IPS DF 4.7 (cell line): ENCODE measurements around the gene PAPSS1.

Source experiments
- DNase-seq: peaks from one replicate; pipeline ENCODE4 v3.0.0-alpha.2; 2013; ENCODE audit warnings: low spot score; ENCODE audit errors: extremely low read depth

Gene PAPSS1

DNA sequence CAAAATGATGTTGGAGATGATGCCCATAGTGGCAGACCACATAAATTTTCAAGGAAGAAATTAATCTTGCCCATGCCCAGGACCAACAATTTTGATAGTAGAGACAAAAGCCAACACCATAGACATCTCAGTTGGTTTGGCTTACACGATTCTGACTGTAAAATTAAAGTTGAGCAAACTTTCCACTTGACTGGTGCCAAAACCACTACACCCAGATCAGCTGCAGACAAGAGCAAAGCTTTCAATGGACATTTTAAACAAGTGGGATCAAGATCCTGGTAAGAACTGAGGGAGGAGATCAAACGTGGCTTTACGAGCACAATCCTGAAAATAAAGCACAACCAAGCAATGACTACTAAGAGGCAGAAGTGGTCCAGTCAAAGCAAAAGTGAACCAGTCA, 90.7 kb downstream of the PAPSS1 start:
- DNase-seq, result no peak

DNA sequence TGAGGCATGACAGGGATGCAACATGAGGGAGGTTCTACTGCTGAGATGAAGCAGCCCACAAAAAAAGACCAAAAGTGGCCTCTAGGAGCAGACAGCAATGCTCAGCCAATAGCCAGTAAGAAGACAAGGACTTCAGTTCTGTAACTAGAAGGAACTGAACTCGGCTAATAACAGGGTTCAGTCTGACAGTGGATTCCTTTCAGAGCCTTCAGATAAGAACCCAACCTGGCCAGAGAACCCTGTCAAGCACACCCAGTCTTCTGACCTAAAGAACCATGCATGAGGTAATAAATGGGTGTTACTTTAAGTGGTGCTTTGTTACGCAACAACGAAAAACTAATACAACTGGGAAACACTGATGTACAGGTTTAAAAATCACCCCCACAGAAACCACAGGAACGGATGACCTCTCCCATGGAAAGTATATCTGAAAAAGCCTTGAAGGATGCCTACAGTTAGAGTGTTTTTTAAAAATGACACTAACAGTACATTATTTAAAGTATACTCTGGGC, 94.6 kb downstream of the PAPSS1 start:
- no peak for DNase-seq

DNA sequence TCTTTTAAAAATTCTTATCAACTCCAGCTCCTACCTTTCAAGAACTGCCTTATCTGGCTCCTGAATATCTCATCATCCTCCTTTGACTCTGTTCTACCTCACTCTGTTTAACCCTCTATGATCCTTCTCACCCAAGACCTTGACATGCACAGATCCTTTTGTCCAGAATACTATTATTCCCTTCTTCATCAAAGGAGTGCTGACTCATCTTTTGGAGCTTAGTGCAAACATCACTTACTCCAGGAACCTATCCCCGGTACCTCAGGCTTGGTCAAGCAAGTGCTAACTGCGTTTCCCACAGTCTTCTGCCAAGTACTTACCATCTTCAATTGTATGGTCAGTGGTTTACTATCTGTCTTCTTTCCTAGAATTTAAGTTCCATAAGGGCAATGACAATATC, 96.0 kb downstream of the PAPSS1 start:
- no peak for DNase-seq

DNA sequence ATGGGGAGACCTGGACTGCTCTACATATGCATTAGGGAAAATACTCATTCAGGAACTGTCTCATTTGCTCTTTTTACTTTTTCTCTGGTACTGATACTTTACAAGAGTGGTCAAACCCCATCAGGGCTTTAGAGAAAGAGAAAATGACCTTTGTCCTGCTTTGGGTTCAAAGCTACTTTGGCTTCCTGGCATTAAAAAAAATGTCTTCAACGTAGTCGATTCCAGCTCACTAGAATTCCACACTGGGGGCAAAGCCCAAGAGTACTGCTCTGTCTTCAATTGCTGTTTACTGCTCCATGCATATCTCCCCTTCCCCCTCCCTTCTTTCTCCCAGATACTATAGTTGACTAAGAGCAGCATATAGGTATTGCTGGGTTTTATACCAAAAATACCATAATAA, 98.0 kb downstream of the PAPSS1 start:
- no peak for DNase-seq

DNA sequence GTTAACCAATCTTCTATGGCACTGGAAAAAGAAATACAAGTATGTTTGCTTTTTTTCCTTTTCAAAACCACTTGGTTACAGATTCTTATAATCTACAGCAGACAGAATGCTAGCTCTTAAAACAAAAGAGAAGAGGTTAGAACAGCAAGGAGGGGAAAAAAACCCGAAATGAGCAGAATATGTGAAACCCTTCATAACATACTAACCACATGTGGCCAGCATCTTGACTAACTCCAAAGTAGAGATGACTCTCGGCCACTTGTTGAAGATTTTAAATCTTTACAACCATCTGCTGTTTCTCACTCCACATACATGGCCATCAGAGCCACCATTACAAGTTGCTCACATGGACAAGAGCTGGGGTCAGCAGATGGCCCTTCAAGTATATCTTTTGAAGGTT, 100.3 kb downstream of the PAPSS1 start:
- DNase-seq, result no peak

DNA sequence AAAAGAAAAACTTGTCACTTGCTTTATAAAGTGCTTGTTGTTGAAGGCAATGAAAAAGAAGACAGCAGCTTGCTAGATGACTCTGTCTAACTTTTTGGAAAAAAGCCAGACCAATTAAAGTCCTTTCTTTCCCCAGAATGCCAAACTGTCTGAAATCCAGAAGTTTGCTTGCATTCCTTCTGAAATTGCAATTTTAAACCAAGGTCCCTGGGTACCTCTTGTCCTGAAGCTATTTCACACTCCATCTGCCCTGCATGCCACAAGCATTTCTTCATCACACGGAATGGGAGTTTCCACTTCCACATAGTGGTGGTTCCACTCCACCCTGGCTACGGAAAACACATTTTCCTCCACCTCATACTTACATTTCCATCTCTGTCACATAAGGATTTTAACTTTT, 101.0 kb downstream of the PAPSS1 start:
- DNase-seq, result no peak

DNA sequence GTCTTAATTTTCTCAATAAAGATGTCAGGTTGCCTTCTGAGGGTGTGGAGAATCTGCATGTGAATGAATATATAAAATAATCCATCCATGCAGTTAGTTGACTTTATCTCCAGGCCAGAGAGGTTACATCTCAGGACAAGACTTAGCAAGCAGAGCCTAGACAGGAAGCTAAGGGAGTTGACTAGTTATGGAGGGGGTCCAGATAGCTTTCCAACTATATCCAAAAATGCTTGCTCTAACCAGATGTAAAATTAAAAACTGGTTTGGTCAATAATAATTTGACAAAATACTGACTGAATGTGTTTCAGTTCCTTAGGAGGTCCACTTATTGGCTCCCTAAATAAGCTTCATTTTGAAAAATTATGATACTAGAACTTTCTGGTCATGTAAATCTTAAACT, 101.4 kb downstream of the PAPSS1 start:
- no peak for DNase-seq

DNA sequence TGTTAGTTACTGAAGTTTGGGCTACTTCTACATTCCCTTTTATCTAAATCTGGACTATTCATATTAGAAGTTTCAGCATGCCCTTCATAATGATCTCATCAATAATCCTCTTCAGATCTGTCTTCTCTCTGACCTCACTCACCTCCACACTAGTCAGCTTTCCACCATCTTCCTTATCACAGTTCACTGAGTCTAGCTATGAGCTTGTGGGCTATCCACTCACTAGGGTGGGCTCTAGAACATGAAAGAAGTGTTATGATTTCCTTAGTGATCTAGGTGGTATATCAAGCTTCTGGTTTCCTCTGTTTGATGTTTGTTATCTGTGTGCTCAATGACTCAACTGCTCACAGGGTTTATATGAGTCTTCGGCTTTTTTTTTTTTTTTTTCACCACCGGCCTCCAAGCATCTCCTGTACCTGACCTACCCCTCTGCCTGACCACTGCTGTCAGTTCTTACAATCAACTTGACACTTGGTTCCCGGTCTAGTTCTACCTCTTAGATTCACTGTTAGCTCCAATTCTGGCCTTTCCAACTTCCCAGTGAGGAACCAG, 103.1 kb downstream of the PAPSS1 start:
- DNase-seq, result no peak

DNA sequence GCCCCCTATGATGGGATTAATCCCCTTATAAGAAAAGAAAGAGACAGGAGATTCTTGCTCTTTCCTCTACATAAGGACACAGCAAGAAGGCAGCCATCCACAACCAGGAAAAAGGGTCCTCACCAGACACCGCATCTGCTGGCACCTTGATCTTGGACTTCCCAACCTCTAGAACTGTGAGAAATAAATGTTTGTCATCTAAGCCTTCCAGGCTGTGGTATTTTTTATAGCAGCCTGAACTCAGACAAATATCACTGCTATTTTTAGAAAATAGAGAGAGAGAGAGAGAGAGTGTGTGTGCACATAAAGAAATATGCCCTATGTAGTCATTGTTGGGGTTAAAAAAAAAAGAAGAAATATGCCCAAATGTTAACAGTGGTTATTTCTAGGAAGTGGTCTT, 104.2 kb downstream of the PAPSS1 start:
- no peak for DNase-seq

DNA sequence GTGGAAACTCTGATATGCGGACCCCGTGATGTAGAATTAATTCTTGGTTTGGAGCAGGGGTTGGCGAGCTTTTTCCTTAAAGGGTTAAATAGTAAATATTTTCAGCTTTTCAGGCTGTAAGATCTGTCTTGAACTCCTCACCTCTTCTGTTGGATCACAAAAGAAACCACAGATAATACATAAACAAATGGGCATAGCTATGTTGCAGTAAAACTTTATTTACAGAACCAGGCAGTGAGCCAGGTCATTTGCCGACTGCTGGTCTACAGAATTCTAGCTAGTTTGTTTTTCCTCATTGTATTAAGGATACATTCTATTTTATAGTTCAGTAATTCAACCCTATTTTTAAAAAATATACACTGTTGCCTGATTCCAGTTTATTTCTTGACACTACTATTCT, 116.6 kb downstream of the PAPSS1 start:
- DNase-seq, result no peak

DNA sequence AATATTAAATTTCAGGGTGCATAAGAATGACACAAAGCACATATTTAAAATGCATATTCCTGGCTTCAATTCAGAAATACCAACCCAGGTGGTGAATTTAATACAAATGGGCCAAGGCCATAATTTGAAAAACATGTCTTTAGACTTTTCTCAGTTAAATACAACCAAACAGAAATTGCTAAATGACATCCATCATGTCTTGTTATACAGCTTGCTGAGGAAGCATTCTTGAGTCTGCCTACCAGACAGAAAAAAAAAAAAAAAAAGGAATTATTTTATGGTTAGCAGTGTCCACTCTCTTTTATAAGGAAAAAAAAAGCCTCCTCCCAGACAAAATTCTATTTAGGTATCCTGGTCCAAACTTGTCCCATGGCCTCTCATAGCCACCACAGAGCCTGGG, 119.1 kb downstream of the PAPSS1 start:
- DNase-seq, result no peak

DNA sequence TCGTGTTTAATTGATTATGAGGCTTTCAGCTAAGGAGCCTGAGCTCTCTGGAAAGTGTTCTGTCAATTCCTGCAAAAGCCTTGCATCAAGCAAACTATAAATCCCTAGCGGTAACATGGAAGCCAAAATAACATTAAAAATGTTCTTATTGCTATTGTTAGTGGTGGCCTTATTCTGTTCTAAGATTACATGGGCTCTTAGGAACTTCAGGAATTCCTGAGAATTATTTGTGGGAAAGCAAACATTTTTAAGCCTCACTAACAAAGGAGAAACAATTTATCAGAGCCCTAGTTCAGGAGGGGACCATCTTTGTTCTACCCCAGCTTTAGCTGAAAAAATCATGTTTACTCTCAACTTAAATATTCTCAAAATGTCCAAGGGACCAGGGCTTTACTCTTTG, 119.6 kb downstream of the PAPSS1 start:
- DNase-seq, result no peak

DNA sequence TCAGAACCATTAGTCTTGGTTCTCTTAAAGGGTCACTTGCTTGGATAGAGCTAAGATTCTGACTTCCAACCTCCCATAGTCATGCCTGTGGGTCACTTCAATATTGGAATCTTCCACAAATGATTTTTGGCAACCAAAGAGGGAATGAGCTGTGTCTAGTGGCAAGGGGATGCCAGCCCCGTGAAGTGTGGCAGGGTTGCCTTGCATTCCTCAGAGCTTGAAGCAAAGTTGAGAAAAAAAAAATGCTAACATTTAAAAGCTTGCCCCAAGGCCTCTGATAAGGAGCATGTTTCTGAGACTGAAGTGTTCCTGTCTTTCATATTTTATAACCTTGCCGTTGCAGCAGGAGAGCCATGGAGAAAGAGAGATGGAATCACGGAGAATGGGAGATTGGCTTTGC, 120.2 kb downstream of the PAPSS1 start:
- no peak for DNase-seq

DNA sequence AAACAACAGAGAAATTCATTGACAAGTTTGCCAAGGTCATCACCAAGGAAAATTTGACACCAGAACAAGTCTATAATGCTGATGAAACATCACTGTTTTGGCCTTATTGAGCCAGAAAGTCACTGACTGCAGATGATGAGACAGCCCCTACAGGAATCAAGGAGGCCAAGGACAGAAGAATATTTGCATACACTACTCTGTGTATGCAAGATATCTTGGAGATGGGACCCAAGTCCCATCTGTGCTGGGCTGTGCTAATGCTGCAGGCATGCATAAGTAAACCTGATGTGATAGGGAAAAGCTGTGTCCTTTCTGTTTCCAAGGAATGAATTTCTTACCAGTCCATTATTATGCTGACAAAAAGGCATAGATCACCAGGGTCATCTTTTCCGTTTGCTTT, 126.8 kb downstream of the PAPSS1 start:
- DNase-seq, result no peak

DNA sequence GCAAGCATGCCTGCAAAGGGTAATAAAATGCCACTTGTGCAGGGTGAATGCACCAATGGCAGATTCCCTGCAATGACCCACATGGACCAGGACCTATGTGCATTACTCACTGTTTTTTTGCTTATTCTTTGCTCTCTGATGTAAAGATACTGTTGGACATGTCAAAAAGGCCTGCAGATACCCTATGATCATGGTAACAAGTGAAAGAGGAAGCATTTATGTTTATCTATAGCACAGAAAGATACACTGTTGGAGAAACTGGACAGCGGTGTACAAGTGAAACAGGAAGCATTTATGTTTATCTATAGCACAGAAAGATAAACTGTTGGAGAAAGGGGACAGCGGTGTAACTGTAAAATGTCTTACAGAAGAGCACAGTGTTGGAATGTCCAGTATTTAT, 127.5 kb downstream of the PAPSS1 start:
- no peak for DNase-seq

DNA sequence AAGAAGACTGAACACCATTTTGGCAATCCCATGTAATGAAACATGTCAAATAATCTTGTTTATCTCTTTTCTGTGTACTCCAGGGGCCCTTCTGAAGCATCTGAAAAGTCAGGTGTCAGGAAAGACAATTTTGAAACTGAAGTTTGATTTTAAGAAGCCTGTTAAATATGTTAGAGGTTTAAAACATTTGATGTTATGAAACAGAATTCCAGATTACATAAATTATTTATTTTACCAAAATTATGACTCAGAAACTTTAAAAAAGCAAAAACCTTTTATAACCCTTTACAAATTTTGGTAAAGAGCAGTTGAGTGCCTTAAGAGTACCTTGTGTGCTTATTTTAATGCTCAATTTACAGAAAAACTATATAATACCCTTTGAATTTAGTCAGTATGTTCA, 130.8 kb downstream of the PAPSS1 start:
- no peak for DNase-seq

DNA sequence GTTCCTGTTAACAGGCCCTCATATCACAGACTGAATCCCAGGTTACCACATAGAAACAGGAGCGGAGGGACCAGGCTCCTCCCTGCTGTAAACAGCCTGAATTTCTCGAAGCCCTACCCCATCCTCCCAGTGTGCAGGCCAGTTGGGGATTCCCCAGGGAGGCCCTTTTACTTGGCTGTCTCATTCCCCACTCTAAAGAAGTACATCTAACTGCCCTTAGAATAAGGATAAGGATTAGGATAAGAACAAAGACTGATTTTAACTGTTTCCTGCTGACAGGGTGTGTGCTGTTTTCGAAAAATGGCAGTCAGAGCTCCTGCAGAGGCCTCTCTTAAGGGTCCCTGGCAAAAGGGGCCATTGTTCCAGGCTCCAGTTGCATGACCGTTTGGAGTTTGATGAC, 133.7 kb downstream of the PAPSS1 start:
- no peak for DNase-seq

DNA sequence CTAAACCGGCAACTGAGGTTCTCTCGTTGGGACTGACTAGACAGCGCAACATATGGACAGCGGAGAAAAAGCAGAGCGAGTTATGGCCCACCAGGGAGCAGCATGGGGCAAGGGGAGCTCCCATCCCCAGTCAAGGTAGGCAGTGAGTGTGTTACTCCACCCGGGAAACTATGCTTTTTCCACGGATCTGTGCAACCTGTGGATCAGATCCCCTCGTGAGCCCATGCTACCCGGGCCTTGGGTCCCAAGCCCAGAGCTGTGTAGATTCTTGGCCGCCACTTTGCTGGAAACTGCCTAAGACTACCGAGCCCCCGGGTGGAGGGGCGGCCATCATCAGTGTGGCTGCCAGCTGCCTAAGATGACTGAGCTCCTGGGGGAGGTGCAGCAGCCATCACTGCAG, 140.9 kb downstream of the PAPSS1 start:
- DNase-seq, result no peak

DNA sequence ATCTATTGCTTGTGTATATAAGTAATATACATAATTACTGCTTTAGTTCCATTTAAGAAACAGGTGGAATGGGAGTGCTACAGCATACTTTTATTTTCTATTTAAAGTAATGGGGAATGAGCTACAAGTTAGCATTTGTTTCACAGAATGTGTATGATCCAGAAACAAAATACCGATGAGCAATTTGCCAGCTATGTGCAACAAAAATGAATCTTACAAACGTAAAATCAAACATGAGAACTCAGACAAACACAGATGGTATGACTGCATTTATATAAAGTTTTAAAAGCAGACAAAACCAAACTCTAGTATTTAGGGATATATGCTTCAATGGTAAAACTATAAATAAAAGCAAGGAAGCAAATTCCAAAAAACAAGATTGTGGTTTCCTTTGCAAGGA, 141.7 kb downstream of the PAPSS1 start:
- no peak for DNase-seq

DNA sequence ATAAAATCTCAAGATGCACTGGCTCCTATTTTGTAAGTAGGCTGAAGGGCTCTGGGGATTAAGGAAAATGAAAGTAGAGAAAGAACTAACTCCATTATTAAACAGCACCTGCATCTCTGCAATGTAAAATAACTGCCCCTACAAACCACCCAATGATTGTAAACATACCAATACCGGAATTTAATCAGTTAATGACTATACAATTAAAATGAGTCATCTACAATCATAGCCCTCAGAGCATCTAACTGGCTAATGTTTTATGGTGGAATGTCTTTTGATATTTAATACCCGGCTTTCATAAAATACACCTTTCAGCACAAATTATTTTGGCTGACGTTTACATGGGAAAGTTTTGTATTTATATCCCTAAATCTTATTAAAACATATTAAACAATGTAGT, 142.3 kb downstream of the PAPSS1 start:
- no peak for DNase-seq

DNA sequence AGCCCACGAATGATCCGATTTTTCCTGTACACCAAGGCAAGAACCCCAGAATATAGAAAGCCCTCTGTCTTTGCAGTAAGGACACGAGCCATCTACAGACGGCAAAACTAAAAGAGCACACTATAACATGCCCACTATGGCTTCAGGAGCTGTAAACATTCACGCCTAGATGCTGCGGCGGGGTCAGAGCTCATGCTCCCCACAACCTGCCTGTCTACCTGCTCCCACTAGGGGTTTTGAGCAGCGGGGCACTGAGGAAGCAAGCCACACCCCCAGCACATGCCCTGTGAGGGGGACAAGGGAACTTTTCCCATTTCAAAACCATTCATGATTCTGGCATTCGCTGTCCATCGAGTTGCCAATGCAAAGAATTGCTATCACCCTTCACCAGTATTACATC, 144.8 kb downstream of the PAPSS1 start:
- DNase-seq, result no peak

DNA sequence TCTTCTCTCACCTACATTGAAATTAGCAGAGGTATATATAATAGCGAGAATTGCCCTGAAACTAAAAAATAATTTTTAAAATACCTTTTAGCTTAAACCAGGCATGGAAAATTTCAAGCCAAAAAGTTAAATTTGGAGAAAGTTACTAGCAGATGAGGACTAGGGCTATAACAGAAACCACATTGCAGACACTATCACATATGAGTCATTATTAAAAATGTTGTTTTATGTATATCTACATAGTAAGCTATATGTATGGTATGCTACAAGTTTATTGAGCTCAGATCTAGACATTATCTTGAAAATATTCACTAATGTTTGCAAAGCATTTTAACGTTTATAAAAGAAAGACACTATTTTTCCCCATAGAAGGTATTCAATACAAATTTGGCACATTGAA, 147.8 kb downstream of the PAPSS1 start:
- DNase-seq, result no peak

DNA sequence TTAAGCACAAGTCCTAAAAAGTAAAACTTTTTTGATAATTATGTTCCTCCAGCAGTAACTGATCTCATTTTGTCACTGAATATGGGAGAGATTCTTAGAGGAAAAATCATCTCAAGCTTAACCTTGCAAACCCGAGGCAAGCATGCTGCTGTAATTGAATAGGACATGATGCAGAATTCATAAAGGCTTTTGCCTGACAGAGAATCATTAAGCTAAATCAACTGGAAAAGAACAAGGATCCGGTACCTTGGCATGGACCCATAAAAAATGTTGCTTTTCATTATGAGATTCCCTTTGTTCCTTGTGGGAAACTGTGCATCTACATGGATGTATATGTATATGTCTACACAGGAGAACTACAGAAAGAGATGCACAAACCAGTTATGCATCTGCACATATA, 149.1 kb downstream of the PAPSS1 start:
- DNase-seq, result no peak

DNA sequence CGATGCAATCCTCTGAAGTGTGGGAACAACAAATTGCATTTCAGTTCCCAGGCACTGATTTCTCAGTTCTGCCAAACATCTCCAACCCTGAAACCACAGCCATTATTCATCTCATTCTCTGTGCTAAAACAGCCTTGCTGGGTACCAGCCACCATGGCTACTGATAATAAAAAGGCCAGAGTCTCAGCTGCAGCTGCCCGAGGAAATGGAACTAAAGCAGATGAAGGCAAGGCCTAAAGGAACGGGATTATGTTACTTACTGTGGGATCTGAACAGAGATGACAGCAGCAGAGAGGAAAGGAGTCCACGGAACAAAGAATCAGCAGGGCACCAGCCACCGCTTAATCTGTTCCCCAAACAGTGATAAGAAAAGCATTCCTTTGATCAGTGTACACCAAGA, 155.7 kb downstream of the PAPSS1 start:
- no peak for DNase-seq
